PFSK-1 (cell line): Measurements from ENCODE around the gene TSPAN5.

ENCODE experiments used
- FOXP2 ChIP-seq: optimal IDR thresholded peaks from 2 replicates; pipeline ENCODE3; 2011; ENCODE audit warnings: borderline replicate concordance, control low read depth, inconsistent platforms; ENCODE audit not compliant: insufficient read depth; ENCODE audit errors: extremely low read length, extremely low read depth
- POLR2AphosphoS5 ChIP-seq: IDR thresholded peaks from 2 replicates; pipeline ENCODE4 v1.6.1; 2012; ENCODE audit warnings: low read depth, mild to moderate bottlenecking, control low read depth, low read length, moderate library complexity
- SIN3A ChIP-seq: IDR thresholded peaks from 2 replicates; pipeline ENCODE4 v1.6.1; 2012; ENCODE audit warnings: mild to moderate bottlenecking, low read length, moderate library complexity, borderline replicate concordance; ENCODE audit not compliant: insufficient read depth
- TAF1 ChIP-seq: IDR thresholded peaks from 2 replicates; pipeline ENCODE4 v1.6.1; 2012; ENCODE audit warnings: low read length, control low read depth, borderline replicate concordance; ENCODE audit not compliant: insufficient read depth
- TF ChIP-seq, protein P1 (sequence below), 2 experiments: IDR thresholded peaks; 2 replicates each; pipeline versions ENCODE4 v1.6.1 to v1.8.0; 2011 to 2012; ENCODE audit warnings: low read depth in 2 of 2, low read length in 2 of 2, control low read depth in 1 of 2, inconsistent platforms in 1 of 2, mild to moderate bottlenecking in 1 of 2, moderate library complexity in 1 of 2; ENCODE audit not compliant: insufficient read depth in 1 of 2

Gene TSPAN5

DNA sequence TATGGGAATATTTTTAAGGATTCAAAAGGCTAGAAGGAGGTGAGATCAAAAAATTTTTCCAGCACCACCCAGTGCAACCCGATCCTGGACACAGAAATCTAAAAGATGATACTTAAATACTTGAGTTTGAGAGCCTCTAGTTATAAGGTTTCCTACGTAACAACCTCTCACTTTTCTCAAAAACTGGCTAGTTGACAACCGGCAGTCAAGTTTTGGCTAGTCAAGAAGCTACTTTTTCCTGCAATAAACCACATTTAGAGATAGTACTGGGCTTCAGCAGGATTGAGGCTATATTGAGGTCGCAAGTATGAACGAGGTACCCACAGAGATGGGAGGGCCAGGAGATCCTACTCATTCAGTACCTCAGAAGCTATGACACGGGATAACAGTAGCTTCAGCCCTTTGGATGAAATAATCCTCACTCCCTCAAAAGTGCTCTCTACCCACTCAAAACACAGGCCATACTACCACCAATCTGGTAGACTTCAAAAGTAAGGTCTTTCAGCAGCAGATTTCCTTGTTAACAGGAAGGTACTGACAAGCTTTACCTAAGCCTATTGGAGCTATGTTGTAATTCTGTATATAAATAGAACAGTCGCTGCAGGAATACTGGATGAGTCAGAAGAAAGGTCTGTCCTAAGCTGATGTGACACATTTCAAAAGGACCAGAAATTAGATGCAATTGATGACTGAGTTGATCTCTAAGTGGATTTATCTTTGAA is 1.5 kb upstream of the TSPAN5 start:
- TF ChIP-seq POLR2AphosphoS5 (no peak), SIN3A (no peak), FOXP2 (no peak), TAF1 (no peak)
- TF ChIP-seq, protein P1, sequence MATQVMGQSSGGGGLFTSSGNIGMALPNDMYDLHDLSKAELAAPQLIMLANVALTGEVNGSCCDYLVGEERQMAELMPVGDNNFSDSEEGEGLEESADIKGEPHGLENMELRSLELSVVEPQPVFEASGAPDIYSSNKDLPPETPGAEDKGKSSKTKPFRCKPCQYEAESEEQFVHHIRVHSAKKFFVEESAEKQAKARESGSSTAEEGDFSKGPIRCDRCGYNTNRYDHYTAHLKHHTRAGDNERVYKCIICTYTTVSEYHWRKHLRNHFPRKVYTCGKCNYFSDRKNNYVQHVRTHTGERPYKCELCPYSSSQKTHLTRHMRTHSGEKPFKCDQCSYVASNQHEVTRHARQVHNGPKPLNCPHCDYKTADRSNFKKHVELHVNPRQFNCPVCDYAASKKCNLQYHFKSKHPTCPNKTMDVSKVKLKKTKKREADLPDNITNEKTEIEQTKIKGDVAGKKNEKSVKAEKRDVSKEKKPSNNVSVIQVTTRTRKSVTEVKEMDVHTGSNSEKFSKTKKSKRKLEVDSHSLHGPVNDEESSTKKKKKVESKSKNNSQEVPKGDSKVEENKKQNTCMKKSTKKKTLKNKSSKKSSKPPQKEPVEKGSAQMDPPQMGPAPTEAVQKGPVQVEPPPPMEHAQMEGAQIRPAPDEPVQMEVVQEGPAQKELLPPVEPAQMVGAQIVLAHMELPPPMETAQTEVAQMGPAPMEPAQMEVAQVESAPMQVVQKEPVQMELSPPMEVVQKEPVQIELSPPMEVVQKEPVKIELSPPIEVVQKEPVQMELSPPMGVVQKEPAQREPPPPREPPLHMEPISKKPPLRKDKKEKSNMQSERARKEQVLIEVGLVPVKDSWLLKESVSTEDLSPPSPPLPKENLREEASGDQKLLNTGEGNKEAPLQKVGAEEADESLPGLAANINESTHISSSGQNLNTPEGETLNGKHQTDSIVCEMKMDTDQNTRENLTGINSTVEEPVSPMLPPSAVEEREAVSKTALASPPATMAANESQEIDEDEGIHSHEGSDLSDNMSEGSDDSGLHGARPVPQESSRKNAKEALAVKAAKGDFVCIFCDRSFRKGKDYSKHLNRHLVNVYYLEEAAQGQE (IDR thresholded peaks at IDR 0.05; ENCODE audit: insufficient read depth in 1 of 2, low read depth in 2 of 2, low read length in 2 of 2): no peak

DNA sequence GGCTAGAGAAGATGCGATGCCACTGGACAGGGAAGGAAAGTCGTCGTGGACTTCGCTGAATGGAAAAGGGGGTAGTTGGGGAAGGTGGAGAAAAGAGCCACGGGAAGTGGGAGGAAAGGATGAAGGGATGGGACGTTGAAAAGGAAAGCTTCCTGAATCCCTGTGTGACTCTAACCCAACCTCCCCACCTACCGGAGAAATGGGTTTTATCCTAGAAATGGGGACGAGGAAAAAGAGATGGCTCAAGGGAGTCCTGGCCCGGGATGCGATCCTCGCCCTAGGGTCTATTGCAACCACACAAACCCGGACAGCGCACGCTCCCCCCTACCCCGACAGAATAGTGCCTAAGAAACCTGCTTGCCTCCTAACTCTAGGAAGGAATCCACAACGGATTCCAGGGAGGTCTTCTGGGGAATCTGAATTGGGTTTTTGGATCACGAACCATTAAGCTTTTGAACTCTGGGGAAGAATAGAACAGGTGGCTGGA is 738 bp upstream of the TSPAN5 start:
- TF ChIP-seq SIN3A (no peak), TAF1 (no peak), FOXP2 (no peak), POLR2AphosphoS5 (no peak)
- TF ChIP-seq, protein P1 (IDR thresholded peaks at IDR 0.05; ENCODE audit: insufficient read depth in 1 of 2, low read depth in 2 of 2, low read length in 2 of 2): no peak

DNA sequence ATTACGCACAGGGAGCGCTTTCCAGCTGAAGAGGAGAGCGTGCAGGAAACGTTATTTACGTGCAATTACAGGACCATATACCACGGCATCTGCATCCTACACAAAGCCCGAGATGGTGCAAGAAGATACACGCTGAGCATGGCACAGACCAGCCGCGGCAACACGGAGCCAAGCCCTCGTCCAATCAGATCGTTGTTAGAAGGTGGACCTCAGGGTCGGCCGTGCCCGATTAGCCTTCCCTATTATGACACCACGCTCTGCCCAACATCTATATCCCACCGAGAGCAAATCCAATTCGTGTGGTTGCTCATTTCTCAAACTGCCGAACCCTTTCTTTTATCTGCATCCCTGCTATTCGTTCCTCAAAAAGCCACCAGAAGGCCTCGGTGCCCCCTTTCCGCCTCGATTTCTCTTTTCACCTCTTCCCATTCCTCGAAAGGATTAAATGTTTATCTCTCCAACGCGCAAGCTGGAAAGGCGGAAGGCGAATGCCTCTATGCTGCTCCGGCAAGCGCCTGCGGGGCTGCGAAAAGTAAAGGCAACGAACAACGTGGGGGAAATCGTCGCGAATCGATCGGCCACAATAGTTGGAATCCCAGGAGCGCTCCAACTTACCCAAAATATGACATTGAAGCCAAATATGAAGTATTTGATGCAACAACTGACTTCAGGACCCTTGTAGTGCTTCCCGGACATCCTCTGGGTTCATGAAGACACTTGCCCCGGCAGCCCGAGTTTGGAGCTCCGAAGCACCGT is 702 bp downstream of the TSPAN5 start:
- no peak for TF ChIP-seq SIN3A
- TF ChIP-seq, protein P1 (IDR thresholded peaks at IDR 0.05; ENCODE audit: insufficient read depth in 1 of 2, low read depth in 2 of 2, low read length in 2 of 2): no peak
- TF ChIP-seq FOXP2: no peak
- no peak for TF ChIP-seq POLR2AphosphoS5
- TF ChIP-seq TAF1: no peak

DNA sequence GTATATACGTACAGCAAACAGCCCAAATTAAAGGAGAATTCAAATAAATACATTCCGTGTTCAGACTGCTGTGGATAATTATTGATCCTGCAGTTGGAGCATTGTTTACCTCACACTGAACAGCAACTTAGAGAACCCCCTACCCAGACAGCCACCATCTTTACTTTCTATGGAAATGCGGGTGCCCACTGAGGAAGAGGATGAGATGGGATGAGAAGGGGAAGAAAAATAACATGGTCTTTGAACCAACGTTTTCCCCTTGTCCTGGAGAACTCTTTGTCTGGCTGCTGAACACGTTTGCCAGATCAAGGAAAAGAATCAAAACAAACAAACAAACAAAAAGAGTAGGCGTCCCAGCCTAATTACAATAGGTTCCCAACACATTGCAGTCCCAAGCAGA is 1.5 kb downstream of the TSPAN5 start:
- TF ChIP-seq, protein P1 (IDR thresholded peaks at IDR 0.05; ENCODE audit: insufficient read depth in 1 of 2, low read depth in 2 of 2, low read length in 2 of 2): no peak
- no peak for TF ChIP-seq SIN3A
- TF ChIP-seq TAF1: no peak
- no peak for TF ChIP-seq FOXP2
- no peak for TF ChIP-seq POLR2AphosphoS5
